ENCODE measurements around the gene KCNG2. TPM values are rescaled to one million over a fixed set of nuclear protein-coding genes. Genes with fewer than 3 reads are reported as not detected.

The KCNG2 gene
- total and polyA plus RNA-seq, 9 of the 15 experiments (the other 6 are each of a cell fraction or from before 2014, with no cell fraction given) = not detected

- ChIA-PET CTCF (ENCODE audit: low intra/inter-chr PET ratio) (no interaction called here), POLR2A (interaction anchor here (0.7 kb wide), 1 partner anchor 461 kb away, joined by 4 read pairs; no protein-coding TSS in a partner anchor)
- Histone ChIP-seq H3K4me1 (replicated peaks in 1 of 2; ENCODE audit: control insufficient read depth in 2 of 2, insufficient read depth in 2 of 2, low read length in 2 of 2) (no peaks in the 10 kb centered on the region), H3K4me3 (no peak overlapping the region), H3K79me2 (ENCODE audit: control insufficient read depth, insufficient read depth, low read length) (no peaks in the 10 kb centered on the region), H3K27me3 (ENCODE audit: control insufficient read depth in 2 of 2, insufficient read depth in 2 of 2, low read length in 2 of 2) (peaks cover 13 to 37% of the 10 kb centered on the region in 2 experiments), H3K9me1 (ENCODE audit: control insufficient read depth, insufficient read depth, low read length) (no peaks in the 10 kb centered on the region), H3K4me2 (ENCODE audit: insufficient read depth, low read length) (no peak overlapping the region), H3K9me3 (replicated peaks; ENCODE audit: control insufficient read depth, insufficient read depth, low read depth, low read length) (no peaks in the 10 kb centered on the region), H4K20me1 (replicated peaks; ENCODE audit: control insufficient read depth, insufficient read depth, low read length) (no peaks in the 10 kb centered on the region), H3K27ac (ENCODE audit: extremely low read depth, low read depth, low read length) (no peak overlapping the region), H3K9ac (ENCODE audit: insufficient read depth in 1 of 2, low read depth in 2 of 2, low read length in 2 of 2) (no peak overlapping the region), H2AFZ (ENCODE audit: low read depth, low read length) (no peak overlapping the region), H3K36me3 (ENCODE audit: control insufficient read depth, insufficient read depth, low read length) (no peaks in the 10 kb centered on the region)
- BruUV-seq (replicated peaks) = no TSS peak
- WGBS (ENCODE audit: insufficient coverage, low coverage, missing lambda C conversion rate) = 8% methylated on average over 3 of the region's 3 CpGs
- ATAC-seq = no peak
- no peak for FAIRE-seq
- in situ Hi-C loops (cut with MboI) (no loop called here), intact Hi-C loops (cut with micrococcal nuclease) (no loop called here)
- no peak for DNase-seq (ENCODE audit: extremely low read depth in 1 of 4, low spot score in 3 of 4)
- TF ChIP-seq TOE1 (IDR thresholded peaks at IDR 0.05; ENCODE audit: borderline replicate concordance) (no peak), TOE1 (CRISPR knock-in tag; IDR thresholded peaks at IDR 0.05; ENCODE audit: borderline replicate concordance, low read depth) (no peak), ZNF699 (CRISPR knock-in tag; IDR thresholded peaks at IDR 0.05; ENCODE audit: insufficient replicate concordance) (no peak), IRF2 (CRISPR knock-in tag; IDR thresholded peaks at IDR 0.05) (no peak), RNF219 (CRISPR knock-in tag; IDR thresholded peaks at IDR 0.05) (no peak), SMARCA4 (IDR thresholded peaks at IDR 0.05) (no peak), FOXO4 (CRISPR knock-in tag; IDR thresholded peaks at IDR 0.05) (no peak), TFAM (CRISPR knock-in tag; conservative IDR thresholded peaks at IDR 0.05) (no peak)
Measured at GRCh38 chr18:79768745-79769144, 29.0 kb upstream of the KCNG2 start.

Measured in K562 (cell line).